ENCODE data around the gene CPNE8.

DNA sequence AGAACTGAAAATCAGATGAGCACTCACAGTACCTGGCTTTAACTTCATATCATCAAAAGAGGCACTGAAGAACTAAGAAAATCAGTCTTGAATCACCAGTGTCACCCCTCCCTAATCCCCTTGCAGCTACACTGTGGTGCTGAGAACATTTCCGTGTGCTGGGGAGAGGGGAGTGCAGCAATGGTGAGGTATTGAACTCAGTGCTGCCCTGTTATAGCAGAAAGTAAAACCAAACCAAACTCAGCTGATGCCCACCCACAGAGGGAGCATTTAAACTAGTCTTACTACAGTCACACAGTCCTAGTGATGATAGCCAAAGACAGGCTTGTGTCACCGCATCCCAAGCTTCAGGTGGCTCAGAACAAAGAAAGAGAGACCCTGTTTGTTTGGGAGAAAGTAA, 122.1 kb downstream of the CPNE8 start:
- TF ChIP-seq CTCF (IDR thresholded peaks at IDR 0.05): no peak
- TF ChIP-seq POLR2A (IDR thresholded peaks at IDR 0.05): no peak
